Activated T-helper 1 cell treated with Interleukin-2 at 50 U/mL for 16 hours (primary cell): Measurements from ENCODE around the gene SGK1.
A peak's percentile ranks its signal among the peaks of the same experiment; 100 is the strongest.
"Not testable (repeated sequence)": the region's sequence is repeated elsewhere in the genome, so short reads cannot be mapped to it uniquely, and the experiment has no call there.

Source experiments
- DNase-seq: peaks from one replicate; pipeline ENCODE4 v3.0.0-alpha.2; 2020; ENCODE audit warnings: low read depth

The SGK1 gene

GRCh38 chr6:134190883-134191282 lies 127.0 kb downstream of the SGK1 start:
- no peak for DNase-seq

- DNase-seq = no peak
These were observed 130.2 kb downstream of the SGK1 start for GRCh38 chr6:134187751-134188150.

- DNase-seq = no peak
These were observed 130.8 kb downstream of the SGK1 start for GRCh38 chr6:134187154-134187553.

- DNase-seq = no peak
These were observed 131.6 kb downstream of the SGK1 start for GRCh38 chr6:134186355-134186754.

GRCh38 chr6:134185277-134185676 lies 132.6 kb downstream of the SGK1 start:
- DNase-seq = no peak

GRCh38 chr6:134183844-134184243 lies 134.1 kb downstream of the SGK1 start:
- no peak for DNase-seq

- DNase-seq = no peak
These were observed 135.4 kb downstream of the SGK1 start for GRCh38 chr6:134182528-134182927.

GRCh38 chr6:134181726-134182125 lies 136.2 kb downstream of the SGK1 start:
- not testable (repeated sequence) for DNase-seq

GRCh38 chr6:134181251-134181650 lies 136.7 kb downstream of the SGK1 start:
- not testable (repeated sequence) for DNase-seq

- not testable (repeated sequence) for DNase-seq
These were observed 137.4 kb downstream of the SGK1 start for GRCh38 chr6:134180540-134180939.

GRCh38 chr6:134178161-134179044 lies 139.5 kb downstream of the SGK1 start:
- DNase-seq = peak; percentile 74

- no peak for DNase-seq
These were observed 140.2 kb downstream of the SGK1 start for GRCh38 chr6:134177753-134178160.

- DNase-seq = no peak
These were observed 140.7 kb downstream of the SGK1 start for GRCh38 chr6:134177236-134177635.

GRCh38 chr6:134176264-134176975 lies 141.5 kb downstream of the SGK1 start:
- DNase-seq = no peak

GRCh38 chr6:134175532-134176263 lies 142.2 kb downstream of the SGK1 start:
- peak; percentile 19 for DNase-seq

GRCh38 chr6:134174672-134175531 lies 143.0 kb downstream of the SGK1 start:
- DNase-seq = peak; percentile 91

- peak; percentile 71 for DNase-seq
These were observed 143.8 kb downstream of the SGK1 start for GRCh38 chr6:134173936-134174671.

GRCh38 chr6:134173366-134173725 lies 144.6 kb downstream of the SGK1 start:
- DNase-seq = no peak

- DNase-seq = no peak
These were observed 145.1 kb downstream of the SGK1 start for GRCh38 chr6:134172706-134173365.

- no peak for DNase-seq
These were observed 145.7 kb downstream of the SGK1 start for GRCh38 chr6:134172020-134172705.
